ENCODE measurements around the gene LRTM2. TPM values are rescaled to one million over a fixed set of nuclear protein-coding genes. Genes with fewer than 3 reads are reported as not detected.

The LRTM2 gene
- total and polyA plus RNA-seq, 2 experiments from 2014 or later = not detected

GRCh38 chr12:1826867-1827705 is 6.7 kb downstream of the LRTM2 start:
- Histone ChIP-seq H4K20me1 (ENCODE audit: insufficient read depth, poor library complexity, severe bottlenecking) (no peaks in the 10 kb centered on the region), H3K4me3 (no peak overlapping the region), H3K4me1 (ENCODE audit: insufficient read depth) (no peaks in the 10 kb centered on the region), H3K9me2 (replicated peaks; ENCODE audit: insufficient read depth) (no peaks in the 10 kb centered on the region), H3K4me2 (no peak overlapping the region), H3K79me2 (no peaks in the 10 kb centered on the region), H3K27me3 (peaks cover 12% of the 10 kb centered on the region), H3K9me3 (ENCODE audit: low read depth) (no peaks in the 10 kb centered on the region), H3K36me3 (replicated peaks; ENCODE audit: insufficient read depth, low read depth) (no peaks in the 10 kb centered on the region), H3K27ac (no peak overlapping the region), H2AFZ (no peak overlapping the region)
- 78% methylated on average over 25 of the region's 25 CpGs for WGBS (ENCODE audit: low lambda C conversion rate, missing lambda C conversion rate)
- no peak for TF ChIP-seq EZH2 (IDR thresholded peaks at IDR 0.05; ENCODE audit: borderline replicate concordance)
- DNase-seq (ENCODE audit: low spot score) = no peak

- DNase-seq (ENCODE audit: low spot score) = no peak
- WGBS (ENCODE audit: low lambda C conversion rate, missing lambda C conversion rate) = 90% methylated on average over 36 of the region's 38 CpGs
- H3K27me3 ChIP-seq = peaks cover 2% of the 10 kb centered on the region
Measured at GRCh38 chr12:1827826-1828805, 7.8 kb downstream of the LRTM2 start.

GRCh38 chr12:1828856-1829255 is 8.5 kb downstream of the LRTM2 start:
- 74% methylated on average over 16 of the region's 16 CpGs for WGBS (ENCODE audit: low lambda C conversion rate, missing lambda C conversion rate)
- no peaks in the 10 kb centered on the region for H3K9me2 ChIP-seq (replicated peaks; ENCODE audit: insufficient read depth)
- no peak overlapping the region for H3K27ac ChIP-seq
- no peak for DNase-seq (ENCODE audit: low spot score)
- no peak overlapping the region for H3K4me3 ChIP-seq
- no peaks in the 10 kb centered on the region for H3K9me3 ChIP-seq (ENCODE audit: low read depth)
- H3K27me3 ChIP-seq = no peaks in the 10 kb centered on the region
- TF ChIP-seq EZH2 (IDR thresholded peaks at IDR 0.05; ENCODE audit: borderline replicate concordance) (no peak), EZH2phosphoT487 (IDR thresholded peaks at IDR 0.05; ENCODE audit: low read depth, severe bottlenecking, unreplicated experiment) (no peak), CTCF (IDR thresholded peaks at IDR 0.05; ENCODE audit: poor library complexity) (no peak)
- no peaks in the 10 kb centered on the region for H4K20me1 ChIP-seq (ENCODE audit: insufficient read depth, poor library complexity, severe bottlenecking)
- no peak overlapping the region for H3K4me2 ChIP-seq
- H3K79me2 ChIP-seq = no peaks in the 10 kb centered on the region
- no peaks in the 10 kb centered on the region for H3K36me3 ChIP-seq (replicated peaks; ENCODE audit: insufficient read depth, low read depth)
- H2AFZ ChIP-seq = no peak overlapping the region
- no peaks in the 10 kb centered on the region for H3K4me1 ChIP-seq (ENCODE audit: insufficient read depth)

More at GRCh38 chr12:1827826-1828805, 7.8 kb downstream of the LRTM2 start:
- no peaks in the 10 kb centered on the region for H3K4me1 ChIP-seq (ENCODE audit: insufficient read depth)
- no peaks in the 10 kb centered on the region for H3K9me2 ChIP-seq (replicated peaks; ENCODE audit: insufficient read depth)
- no peaks in the 10 kb centered on the region for H3K9me3 ChIP-seq (ENCODE audit: low read depth)
- H3K27ac ChIP-seq = no peak overlapping the region
- no peaks in the 10 kb centered on the region for H3K79me2 ChIP-seq
- no peaks in the 10 kb centered on the region for H4K20me1 ChIP-seq (ENCODE audit: insufficient read depth, poor library complexity, severe bottlenecking)
- no peak overlapping the region for H2AFZ ChIP-seq
- no peaks in the 10 kb centered on the region for H3K36me3 ChIP-seq (replicated peaks; ENCODE audit: insufficient read depth, low read depth)
- no peak overlapping the region for H3K4me3 ChIP-seq
- TF ChIP-seq EZH2phosphoT487 (IDR thresholded peaks at IDR 0.05; ENCODE audit: low read depth, severe bottlenecking, unreplicated experiment) (no peak), EZH2 (IDR thresholded peaks at IDR 0.05; ENCODE audit: borderline replicate concordance) (no peak), CTCF (IDR thresholded peaks at IDR 0.05; ENCODE audit: poor library complexity) (no peak)
- no peak overlapping the region for H3K4me2 ChIP-seq
